Measurements from ENCODE around the gene HLCS. TPM values are rescaled to one million over a fixed set of nuclear protein-coding genes. Genes with fewer than 3 reads are reported as not detected.

HLCS gene
- total RNA-seq, 1 donor, result 44.3 TPM

DNA sequence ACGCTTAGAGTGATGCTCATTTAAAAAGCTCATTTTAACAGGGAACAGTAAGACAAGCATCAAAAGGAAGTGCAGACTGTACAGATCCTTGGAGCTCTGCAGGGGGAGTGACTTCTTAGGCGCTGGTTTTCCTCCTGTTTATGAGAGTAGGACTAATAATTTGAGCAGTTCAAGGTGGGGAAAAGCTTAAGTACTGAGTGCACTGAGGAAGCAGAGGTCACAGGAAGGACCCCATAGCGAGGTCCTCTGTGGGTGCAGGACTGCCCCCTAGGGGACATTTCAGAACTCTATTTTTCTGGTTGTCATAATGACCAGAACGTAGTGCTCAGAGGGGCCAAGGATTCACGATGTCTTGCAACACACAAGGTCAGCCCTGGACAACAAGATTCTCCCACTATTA lies 112.1 kb downstream of the HLCS start:
- H3K4me3 ChIP-seq (ENCODE audit: low read depth, low read length), result no peak overlapping the region
- DNase-seq (ENCODE audit: low read depth), result no peak
- TF ChIP-seq, protein P1, sequence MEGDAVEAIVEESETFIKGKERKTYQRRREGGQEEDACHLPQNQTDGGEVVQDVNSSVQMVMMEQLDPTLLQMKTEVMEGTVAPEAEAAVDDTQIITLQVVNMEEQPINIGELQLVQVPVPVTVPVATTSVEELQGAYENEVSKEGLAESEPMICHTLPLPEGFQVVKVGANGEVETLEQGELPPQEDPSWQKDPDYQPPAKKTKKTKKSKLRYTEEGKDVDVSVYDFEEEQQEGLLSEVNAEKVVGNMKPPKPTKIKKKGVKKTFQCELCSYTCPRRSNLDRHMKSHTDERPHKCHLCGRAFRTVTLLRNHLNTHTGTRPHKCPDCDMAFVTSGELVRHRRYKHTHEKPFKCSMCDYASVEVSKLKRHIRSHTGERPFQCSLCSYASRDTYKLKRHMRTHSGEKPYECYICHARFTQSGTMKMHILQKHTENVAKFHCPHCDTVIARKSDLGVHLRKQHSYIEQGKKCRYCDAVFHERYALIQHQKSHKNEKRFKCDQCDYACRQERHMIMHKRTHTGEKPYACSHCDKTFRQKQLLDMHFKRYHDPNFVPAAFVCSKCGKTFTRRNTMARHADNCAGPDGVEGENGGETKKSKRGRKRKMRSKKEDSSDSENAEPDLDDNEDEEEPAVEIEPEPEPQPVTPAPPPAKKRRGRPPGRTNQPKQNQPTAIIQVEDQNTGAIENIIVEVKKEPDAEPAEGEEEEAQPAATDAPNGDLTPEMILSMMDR (IDR thresholded peaks at IDR 0.05; ENCODE audit: insufficient read depth, low read length), result peak; percentile 49

DNA sequence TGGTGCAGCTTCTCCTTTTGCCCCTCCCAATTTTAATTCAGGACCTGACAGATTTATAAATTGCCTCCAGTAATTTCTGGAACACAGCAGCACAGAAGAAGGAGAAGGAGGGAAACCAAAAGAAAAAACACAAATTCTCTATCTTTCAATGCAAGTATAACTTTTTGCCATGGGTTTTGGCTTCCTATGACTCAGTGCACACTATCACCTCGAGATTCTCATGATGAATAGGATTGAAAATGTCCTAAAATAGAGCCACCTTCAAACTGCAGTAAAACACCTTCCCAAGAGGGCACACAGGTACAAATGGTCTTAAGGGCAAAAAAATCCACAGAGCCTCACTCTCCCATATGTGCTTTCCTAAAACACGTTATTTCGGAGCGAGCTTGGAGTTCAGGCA lies 113.6 kb downstream of the HLCS start:
- no peak overlapping the region for H3K4me3 ChIP-seq (ENCODE audit: low read depth, low read length)
- TF ChIP-seq, protein P1 (IDR thresholded peaks at IDR 0.05; ENCODE audit: insufficient read depth, low read length), result no peak
- DNase-seq (ENCODE audit: low read depth), result no peak

DNA sequence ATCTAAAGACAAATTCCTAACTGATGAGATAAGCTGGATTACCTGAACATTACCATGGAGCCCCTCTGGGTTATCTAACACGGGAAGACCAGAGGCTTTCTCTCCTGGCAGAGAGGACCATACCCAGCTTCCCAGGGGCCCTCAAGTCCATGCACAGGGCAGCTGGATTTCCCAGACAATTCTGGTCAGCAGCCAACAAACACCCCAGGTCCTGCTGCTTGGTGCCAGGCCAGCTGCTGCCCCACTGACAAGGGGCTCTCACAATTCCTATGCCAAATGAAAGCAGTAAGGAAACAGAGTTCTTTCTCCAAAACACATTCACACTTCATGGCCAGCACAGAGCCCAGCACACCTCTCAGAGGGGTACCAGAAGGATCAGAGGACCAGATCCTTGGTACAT lies 114.2 kb downstream of the HLCS start:
- TF ChIP-seq, protein P1 (IDR thresholded peaks at IDR 0.05; ENCODE audit: insufficient read depth, low read length), result no peak
- H3K4me3 ChIP-seq (ENCODE audit: low read depth, low read length), result no peak overlapping the region
- no peak for DNase-seq (ENCODE audit: low read depth)

DNA sequence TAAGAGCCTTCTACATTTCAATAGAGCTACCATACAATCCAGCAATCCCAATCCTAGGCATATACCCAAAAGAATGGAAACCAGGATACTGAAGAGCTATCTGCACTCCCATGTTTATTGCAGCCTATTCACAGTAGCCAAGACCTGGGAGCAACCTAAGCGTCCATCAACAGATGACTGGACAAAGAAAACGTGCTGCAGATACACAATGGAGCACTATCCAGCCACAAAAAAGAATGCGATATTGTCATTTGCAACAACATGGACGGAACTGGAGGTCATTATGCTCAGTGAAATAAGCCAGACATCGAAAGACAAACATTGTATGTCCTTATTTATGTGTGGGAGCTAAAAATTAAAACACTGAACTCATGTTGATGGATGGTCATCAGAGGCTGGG lies 115.3 kb downstream of the HLCS start:
- DNase-seq (ENCODE audit: low read depth), result no peak
- TF ChIP-seq, protein P1 (IDR thresholded peaks at IDR 0.05; ENCODE audit: insufficient read depth, low read length), result no peak

GRCh38 chr21:36850372-36850771 lies 116.1 kb downstream of the HLCS start:
- TF ChIP-seq, protein P1 (IDR thresholded peaks at IDR 0.05; ENCODE audit: insufficient read depth, low read length), result no peak
- DNase-seq (ENCODE audit: low read depth), result no peak
- H3K4me3 ChIP-seq (ENCODE audit: low read depth, low read length), result no peak overlapping the region

More for the DNA sequence above, 115.3 kb downstream of the HLCS start:
- H3K4me3 ChIP-seq (ENCODE audit: low read depth, low read length), result no peak overlapping the region

DNA sequence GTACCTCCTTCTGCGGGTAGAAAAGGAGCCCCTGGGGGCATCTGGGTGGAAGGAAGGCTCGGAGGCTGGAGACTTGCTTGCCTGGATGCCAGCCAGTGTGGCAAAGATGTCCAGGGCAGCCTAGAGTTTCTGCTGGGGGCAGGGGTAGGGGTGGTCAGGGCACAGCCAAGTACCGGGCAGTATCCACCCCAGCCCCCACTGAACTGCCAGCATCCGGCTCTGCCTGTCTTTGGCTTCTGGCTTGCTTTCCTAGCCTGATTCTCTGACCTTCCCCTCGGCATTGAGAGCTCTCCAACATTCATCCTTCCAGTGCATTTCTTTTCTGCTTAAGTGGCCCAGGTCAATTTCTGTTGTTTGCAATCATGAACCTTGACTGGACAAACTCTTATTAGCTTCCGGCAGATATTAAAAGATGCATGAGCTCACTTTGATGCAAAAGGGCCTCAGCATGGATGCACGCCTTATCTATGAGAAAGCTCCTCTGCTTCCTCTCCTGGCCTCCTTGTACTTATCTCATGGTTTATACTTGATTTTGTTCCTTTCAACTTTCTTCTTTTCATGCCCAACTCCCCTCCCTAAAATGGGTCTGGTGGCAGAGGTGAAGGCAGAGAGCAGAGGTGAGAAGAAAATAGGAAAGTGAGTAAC lies 116.9 kb downstream of the HLCS start:
- H3K4me3 ChIP-seq (ENCODE audit: low read depth, low read length), result no peak overlapping the region
- DNase-seq (ENCODE audit: low read depth), result no peak
- TF ChIP-seq, protein P1 (IDR thresholded peaks at IDR 0.05; ENCODE audit: insufficient read depth, low read length), result no peak
